HG03196 (cell line): ENCODE results near the gene DLK1.

ENCODE experiments used
- ATAC-seq: cut with Tn5 transposase; IDR thresholded peaks from one replicate; pipeline ENCODE4 v1.9.1; 2021; ENCODE audit not compliant: unreplicated experiment

DLK1 gene

DNA sequence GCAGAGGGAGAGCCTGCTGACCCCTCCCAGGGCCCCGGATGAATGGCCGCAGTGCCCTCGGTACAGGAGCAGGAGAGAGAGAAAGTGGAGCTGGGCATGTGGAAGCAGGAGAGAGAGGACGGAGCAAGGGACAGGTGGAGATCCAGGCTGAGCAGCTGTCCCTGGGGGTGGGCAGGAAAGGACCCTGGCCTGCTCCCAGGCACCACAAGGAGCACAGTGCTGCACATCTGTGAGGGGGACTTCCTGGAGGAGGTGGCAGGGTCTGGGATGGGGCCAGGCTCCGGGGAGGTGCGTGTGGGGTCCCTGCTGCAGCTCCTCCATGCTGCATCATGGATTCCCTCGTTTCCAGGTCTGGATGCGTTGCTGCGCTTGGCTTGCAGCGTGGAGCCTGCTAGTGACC is 13.0 kb upstream of the DLK1 start:
- ATAC-seq = no peak

DNA sequence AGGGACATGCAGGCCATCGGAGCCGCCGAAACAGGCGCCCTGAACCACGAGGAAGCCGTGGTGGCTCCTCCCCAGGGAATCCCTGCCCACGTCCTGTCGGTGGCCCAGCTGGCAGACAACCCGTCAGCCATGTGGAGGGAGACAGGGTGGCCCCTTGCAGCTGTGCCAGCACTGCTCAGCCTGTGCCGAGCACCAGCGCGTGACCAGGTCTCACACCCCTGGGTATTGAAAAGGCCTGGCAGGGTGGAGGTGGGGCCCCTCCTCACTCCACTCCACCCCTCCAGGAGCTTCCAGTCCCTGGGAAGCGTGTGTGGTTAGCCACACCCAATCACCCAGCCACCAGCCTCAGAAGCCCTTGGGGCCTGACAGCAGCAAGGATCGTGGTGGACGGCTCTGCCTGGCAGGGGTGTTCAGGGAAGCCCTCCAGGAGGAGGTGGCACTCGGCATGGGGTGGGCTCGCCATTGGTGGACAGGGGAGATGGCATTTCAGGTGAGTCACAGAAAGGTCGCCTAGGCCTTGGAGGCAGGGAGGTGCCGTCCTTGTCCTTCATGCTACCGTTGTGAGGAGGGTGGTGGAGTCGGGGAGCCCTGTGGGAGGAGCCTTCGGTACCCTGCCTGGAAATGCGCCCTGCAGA is 12.3 kb upstream of the DLK1 start:
- ATAC-seq = no peak

DNA sequence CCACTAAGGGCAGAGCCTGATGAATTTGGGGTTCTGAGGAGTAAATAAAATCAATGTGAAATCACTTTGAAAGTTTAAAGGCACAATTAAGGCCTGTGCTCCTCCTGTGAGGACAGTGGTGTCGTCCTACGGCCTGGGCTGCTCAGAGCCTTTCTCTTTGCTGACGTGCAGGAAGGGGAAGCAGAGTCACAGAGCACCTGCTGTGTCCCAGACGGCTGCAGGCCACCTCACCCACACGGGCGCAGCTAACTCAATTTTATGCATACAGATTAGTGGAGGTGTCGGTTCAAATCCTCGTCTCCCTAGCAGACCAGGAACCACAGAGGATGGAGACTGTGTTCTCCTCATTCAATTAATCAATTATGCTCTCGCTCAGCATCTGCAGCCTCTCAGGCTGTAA is 11.4 kb upstream of the DLK1 start:
- no peak for ATAC-seq

DNA sequence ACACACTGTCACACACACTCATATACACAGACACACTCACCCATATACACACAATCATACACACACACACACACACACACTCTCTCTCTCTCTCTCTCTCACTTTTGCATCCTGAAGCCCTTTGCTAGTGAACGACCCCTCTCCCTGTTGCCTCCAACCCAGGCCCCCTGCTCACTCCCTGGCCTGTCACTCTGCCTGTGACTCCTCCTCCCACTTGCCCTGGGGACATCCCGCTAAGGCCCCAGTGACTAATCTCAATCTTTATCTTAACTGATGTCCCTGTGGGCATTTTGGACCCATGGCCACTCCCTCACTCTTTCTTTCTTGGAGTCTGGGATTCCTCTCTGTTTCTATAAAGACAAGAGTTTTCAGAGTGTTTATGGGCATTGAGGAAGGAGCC is 10.9 kb upstream of the DLK1 start:
- no peak for ATAC-seq

DNA sequence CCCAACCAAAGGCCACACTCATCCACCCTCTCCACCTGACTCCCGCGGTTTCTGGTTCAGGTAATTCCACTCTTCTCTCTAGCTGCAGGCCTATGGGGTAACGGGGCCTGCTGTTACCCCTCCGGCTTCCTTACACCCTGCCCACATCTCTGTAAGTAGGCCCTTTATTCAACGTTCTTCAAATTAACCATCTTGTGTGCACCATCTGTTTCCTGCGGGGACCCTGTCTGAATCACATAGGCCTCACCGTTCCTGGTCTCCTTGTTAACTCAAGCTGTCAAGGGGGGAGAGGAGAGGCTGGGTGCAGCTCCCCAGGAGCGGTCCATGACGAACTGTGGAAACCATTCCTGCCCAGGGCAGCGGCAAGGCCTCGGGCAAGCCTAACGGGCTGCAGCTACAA is 9.3 kb upstream of the DLK1 start:
- ATAC-seq = no peak

DNA sequence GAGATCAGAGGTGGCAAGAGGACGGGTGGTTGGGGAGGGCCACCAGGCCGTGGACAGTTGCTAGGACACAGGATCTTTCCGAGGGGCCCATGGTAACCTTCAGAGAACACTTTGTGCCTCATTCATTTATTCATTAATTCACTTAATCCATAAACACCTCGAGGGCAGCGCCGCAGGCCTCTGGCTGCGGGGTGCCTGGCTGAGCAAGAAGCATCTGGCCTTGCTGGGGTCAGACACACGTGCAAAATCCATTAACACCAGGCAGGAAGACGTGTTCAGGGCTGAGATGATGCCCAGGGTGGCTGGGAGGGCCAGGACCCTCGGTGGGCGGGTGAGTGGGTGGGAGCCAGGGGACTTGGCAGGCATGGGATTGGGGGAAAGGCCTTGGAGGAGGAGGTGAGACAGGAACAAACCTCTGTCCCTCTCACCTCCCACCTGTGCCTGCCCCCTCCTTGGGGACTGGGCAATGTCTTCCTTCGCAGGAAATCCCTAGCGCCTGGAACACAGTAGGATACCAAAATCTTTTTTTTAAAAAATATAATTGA is 6.6 kb upstream of the DLK1 start:
- no peak for ATAC-seq

DNA sequence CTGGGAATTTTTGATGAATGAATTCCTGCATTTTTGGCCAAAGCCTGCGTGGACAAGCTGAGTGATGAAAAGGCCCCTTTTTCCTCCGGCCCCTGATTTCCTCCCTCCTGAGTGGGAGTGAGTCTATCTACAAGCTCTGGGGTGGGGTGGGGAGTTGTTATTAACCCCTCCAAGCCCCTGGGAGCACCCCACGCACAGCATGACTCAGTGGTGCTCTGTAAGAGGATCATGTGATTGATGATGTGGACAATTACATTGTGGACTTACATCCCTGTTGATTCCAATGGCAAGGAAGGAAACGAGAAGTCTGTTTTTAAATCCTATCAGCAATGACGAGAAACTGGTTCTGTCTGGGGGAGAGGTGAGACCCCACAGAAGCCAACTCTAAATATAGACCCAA is 5.1 kb upstream of the DLK1 start:
- no peak for ATAC-seq

DNA sequence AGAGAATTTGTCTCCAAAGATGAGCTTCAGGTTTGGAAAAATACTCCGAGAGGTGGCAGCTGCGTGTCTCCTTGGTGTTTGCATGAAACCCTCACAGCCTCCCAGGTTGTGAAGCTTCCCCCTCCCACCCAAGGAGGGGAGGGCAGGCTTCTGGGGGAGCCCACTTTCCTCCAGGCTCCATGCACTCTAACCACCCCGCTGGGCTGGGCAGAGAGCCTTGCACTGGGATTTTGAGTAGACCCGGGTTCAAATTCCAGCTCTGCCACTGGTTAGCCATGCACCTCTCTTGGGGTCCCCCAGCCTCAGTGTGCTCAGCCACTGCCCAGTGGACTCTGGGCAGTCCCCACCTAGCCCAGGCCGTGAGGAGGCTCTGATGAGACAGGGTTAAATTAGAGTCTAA is 4.3 kb upstream of the DLK1 start:
- no peak for ATAC-seq

DNA sequence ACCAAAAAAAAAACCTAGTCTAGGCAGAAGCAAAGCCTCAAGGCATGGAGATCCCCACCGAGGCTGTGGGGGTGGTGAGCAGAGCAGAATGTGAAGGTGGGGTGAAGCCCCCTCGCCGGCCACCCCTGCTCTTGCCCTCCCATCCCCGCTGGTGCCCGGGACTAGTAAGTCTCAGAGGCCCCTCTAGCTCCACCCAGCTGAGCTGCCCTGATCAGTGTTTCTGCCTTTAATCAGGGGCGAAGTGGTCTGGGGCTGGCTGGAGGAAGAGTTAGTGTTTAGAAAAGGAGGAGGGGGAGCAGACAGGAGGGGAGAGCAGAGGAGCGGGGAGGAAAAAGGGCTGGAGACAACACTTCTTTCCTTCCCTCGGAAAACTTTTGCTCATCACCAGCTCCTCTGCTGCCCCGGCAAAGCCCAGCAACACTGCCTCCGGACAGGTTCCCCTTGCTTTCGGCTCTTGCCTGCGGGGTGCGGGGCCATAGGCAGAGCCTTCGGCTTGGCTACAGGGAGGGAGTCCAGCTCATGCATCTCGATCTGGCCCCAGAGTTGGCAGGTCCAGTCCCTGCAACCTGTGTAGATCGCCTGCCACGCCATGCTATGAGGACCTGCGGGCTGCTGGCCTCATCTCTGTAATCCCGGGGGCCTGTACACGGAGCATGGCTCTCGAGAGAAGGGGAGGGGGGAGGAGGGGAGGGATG is 3.4 kb upstream of the DLK1 start:
- no peak for ATAC-seq

DNA sequence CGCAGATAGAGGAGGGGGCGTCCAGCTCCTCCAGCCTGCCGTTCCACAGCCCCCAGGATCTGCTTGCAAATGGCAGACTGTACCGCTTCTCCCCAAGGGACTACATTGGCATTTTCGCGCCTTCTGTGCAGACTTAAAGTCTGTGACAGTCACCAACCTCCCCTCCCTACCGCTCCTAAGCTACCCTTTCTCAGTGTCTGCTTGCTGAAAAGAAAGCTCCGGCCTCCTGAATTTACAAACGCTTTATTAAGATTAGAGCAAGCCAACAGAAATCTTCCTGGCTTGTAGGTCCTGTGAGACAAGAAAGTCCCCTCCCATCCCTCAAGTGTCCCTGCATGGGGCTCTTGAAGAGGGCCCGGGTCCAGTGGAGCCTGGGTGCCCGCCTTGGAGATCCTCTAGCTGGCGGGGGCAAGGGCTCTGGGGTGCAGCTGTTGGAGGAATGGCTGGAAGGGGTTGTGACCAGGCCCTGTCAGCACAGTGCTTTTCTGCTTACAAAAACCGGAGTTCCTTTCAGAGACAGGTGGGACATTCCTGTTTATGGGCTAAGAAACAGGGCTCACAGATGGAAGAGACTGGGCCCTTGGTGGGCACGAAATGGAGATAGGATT is 2.8 kb upstream of the DLK1 start:
- ATAC-seq = no peak

DNA sequence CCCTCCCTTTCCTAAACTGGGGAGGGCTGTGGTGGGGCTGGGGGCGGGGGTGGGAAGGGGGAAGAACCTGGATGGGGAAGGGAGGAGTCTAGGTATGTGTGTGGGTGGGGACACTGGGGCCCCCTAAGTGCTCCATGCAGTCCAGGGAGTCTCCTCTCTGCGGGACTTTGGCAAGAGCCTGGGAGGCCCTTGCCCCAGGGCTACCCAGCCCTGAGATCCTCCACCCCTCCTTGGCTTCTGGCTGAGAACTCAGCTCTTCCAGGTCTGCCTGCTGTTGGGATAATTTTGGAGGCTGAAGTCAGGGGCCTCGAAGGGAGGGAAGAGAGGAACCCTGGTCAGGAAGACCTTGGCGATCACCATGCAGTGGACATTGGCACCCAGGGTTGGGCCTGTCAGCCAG is 2.2 kb upstream of the DLK1 start:
- no peak for ATAC-seq

DNA sequence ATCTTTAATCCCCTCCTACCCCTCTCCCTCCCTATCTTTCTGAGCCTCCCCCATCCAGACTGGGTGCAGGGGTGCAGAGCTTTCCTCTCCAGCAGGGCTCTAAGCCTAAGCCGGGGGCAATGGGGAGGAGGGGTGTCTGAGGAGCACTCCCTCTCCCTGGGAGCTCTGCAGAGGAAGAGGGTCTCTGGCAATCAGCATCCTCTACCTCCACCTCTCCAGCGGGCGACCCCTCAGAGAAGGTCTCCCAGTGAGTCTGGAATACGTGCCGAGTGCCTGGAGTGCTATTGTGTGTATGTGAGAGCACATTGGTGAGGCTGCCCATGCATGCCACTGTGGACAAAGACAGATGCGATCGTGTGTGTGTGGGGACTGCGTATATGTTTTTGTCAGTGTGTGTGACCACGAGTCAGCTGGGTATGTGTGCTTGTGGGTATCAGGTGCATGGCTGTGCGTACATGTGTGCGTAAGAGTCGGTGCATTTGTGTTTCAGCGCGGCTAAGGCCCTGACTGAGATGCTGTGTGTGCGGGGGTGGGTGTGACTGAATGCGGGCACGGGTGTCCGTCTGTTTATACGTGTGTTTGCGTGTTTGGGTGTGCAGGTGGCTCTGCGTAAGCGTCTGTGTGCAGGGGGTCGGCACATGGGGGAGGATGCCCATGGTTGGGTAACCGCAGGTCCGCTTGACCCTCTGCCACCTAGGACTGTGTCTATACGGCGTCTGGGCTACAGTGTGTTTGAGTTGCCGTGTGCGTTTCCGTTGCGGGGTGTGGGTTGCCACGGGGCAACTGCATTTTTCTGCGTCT is 905 bp upstream of the DLK1 start:
- ATAC-seq = no peak

DNA sequence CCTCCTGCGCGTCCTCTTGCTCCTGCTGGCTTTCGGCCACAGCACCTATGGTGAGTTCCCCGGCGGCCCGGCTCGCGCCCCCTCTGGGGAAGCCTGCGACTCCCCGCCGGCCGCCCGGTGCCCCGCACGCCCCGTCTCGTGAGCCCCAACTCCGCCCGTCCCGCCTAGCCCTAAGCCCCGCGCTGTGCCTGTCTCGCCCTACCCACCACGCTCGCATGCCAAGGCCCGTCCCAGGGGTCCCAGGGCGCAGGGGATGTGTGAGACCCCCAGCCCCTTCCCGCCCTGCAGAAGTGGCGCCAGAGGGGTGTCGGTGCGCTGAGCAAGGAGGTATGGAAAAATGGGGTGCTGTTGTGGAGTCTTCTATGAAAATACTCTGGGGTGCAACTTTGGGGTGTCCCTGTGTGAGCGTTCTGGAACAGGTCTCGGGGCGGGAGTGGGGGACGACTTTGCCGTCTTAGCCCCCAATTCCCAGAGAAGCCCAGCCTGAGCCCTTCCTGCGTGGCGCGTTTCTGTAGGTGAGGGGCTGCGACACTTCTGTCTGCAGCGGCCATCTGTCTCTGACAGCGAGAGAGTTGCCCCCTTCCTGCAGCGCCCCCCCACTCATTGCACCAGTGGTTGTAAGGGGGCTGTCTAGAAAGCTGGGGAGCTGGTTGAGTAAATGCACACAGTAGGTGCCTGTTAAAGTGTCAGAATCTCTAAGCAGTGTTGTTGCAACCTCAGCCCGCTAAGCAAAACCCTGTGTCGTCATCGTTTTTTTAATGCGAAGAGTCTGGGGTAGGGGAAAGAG is 587 bp downstream of the DLK1 start:
- no peak for ATAC-seq

DNA sequence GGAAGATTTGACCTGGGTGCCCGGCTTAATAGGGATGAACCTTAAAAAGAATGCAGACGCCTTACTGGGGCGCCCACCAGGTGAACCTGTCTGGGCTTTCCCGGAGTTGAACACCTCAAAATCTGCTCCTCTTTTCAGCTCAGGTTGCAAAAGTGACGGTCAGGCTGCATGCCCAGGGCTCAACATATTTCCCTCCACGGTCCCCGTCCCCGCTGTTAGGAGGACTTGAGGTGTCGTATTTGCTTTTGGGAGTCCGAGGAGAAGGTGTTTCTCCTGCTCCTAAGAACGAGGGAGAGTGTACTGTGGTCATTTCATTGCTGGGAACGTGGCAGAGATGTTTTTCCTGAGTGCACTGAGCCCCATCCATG is 1.2 kb downstream of the DLK1 start:
- ATAC-seq = no peak

DNA sequence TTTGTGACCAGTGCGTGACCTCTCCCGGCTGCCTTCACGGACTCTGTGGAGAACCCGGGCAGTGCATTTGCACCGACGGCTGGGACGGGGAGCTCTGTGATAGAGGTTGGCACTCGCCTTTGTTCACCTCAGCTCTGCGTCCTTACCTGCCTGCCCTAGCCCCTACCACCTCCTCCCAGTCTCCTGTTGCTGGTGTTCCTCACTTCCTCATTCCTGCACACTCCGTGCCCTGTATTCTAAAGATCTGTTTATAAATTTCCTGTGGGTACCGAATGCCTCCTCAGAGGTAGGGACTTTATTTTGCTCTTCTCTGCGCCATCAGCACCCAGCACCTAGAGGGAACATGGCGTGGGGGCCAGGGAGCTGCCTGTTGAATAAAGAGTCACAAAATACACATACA is 2.3 kb downstream of the DLK1 start:
- no peak for ATAC-seq

DNA sequence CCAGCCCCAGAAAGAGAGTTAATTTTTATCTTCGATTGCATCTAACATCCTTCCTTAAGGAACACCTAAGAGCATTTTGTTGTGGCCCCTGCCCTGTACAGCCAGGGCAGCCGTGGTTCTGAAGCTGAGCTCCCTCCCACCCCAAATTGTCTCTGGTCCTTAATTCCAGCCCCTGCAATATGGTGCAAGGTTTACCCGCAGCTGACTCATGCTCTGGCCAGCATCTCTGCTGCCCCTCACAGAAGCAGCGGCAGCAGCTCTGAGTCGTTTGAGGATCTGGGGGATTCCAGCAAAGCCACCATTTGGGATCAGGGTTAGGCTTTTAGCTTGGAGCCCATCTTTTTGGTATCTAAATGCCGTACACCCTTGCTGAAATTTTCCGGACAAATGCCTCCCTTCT is 3.3 kb downstream of the DLK1 start:
- no peak for ATAC-seq

DNA sequence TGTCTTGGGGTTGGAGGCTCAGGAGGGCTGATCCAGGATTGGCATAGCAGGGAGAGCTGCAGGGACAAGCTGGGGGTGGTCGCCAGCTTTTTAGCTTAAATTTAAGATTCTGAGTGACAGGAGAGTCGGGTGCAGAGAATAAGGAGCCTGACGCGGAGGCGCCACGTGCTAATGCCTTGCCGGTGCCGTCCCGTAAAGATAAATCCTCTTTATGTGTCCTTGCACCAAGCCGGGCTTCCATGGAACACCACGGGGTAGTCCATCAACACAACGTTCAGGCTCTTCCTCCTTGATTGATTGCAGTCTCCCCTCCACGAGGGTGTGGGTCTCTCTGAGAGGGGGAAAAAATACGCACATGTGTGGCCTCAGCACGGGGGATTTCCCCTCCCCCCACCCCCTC is 3.9 kb downstream of the DLK1 start:
- ATAC-seq = no peak

DNA sequence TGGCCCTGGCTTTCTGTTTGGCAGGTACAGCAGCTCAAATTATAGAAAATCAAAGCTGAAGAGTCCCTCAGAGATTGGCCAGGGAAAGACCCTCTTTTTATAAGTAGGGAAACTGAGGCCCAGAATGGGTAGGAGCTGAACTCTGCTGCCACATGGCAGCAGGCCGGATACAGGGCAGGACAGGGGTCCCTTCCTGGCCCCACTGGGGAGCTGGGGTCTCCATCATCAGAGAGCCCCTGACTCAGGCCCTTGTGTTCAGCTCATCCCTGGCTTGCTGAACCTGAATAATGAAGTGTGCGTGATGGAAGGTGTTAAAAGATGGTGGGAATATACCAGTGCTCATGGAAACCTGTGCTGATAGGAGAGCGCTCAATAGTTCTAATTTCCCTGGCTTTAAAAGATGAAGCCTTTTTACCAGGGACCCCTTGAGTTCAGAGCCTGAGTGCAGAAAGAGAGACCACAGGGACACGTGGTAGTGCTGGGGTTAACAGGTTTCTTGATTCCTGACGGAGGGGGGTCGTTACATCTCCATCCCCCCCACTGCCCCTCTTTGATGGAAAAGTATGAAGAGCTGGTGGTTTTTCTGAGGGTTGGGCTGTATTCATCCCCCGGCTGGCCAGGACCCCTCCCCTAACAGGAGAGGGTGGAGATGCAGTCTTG is 4.4 kb downstream of the DLK1 start:
- ATAC-seq = no peak

DNA sequence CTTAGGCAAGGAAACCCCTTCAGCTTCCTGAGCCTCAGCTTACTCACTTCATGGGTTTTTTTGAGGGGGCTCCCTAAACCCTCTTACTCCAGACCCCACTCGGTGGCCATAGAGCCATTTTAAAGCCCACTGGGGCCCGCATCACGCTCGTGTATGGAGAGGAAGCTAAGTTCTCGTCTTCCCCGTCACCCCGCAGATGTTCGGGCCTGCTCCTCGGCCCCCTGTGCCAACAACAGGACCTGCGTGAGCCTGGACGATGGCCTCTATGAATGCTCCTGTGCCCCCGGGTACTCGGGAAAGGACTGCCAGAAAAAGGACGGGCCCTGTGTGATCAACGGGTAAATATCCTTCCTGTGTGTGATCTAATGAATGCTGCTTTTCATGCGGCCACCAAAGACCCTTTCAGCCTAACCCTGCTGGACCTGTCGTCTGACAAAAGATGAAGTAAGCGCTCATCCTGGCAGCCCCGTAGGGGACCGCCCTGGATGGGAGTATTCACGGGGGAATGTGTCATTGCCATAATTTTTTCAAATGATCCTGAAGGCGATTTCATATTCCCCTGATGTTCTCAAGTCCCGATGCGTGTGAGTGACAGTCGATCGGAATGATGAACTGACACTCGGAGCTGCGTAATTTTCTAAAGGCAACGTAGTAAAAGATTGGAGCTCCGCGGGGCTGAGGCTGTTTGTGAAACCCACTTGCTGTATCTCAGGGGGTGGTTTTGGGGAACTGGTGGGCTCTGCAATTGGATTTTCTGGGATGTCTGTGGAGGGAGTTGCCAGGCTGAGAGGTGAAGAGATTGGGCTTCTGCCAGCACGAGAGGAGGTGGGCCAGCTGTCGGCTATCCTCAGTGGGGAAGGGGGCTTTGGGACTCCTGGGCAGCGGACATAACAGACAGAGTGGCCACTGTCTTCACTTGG is 5.4 kb downstream of the DLK1 start:
- no peak for ATAC-seq
